CD4-positive, alpha-beta T cell treated with Interferon alpha-2 for 1 hour (primary cell): Measurements from ENCODE around the gene CA11.

ENCODE experiments used
- DNase-seq, 2 donors: peaks; one replicate each; pipeline ENCODE4 v3.0.0-alpha.2; 2020 to 2022

Gene CA11

GRCh38 chr19:48627865-48628314 is 18.1 kb downstream of the CA11 start:
- no peak for DNase-seq

GRCh38 chr19:48627201-48627864 is 18.7 kb downstream of the CA11 start:
- no peak for DNase-seq

GRCh38 chr19:48625891-48626327 is 20.1 kb downstream of the CA11 start:
- no peak for DNase-seq

GRCh38 chr19:48624791-48625723 is 20.9 kb downstream of the CA11 start:
- no peak for DNase-seq

GRCh38 chr19:48624067-48624594 is 21.9 kb downstream of the CA11 start:
- DNase-seq: peak; percentile 97 to 98

- no peak for DNase-seq
These were observed 22.4 kb downstream of the CA11 start for GRCh38 chr19:48623556-48624066.

- no peak for DNase-seq
These were observed 26.0 kb downstream of the CA11 start for GRCh38 chr19:48619692-48620585.

- DNase-seq: peak; percentile 98
These were observed 26.9 kb downstream of the CA11 start, which contains the start of the genes RPL18 and SPHK2 for GRCh38 chr19:48618916-48619691. Gene RPL18, minus strand, starts transcription at chr19:48619178. Its CDS starts 35 bp downstream, at chr19:48619143. Gene SPHK2, plus strand, starts transcription at chr19:48619506. Its CDS starts 1,009 bp downstream, at chr19:48620515.

- DNase-seq: no peak
These were observed 27.6 kb downstream of the CA11 start for GRCh38 chr19:48618278-48618915.

- no peak for DNase-seq
These were observed 28.6 kb downstream of the CA11 start for GRCh38 chr19:48617146-48617937.

- peak in 1 of 2 donors; percentile 35 for DNase-seq
These were observed 29.4 kb downstream of the CA11 start for GRCh38 chr19:48616491-48617056.

GRCh38 chr19:48616041-48616436 is 29.9 kb downstream of the CA11 start:
- peak in 1 of 2 donors; percentile 31 for DNase-seq

- no peak for DNase-seq
These were observed 30.6 kb downstream of the CA11 start for GRCh38 chr19:48615231-48616040.

GRCh38 chr19:48614436-48615230 is 31.4 kb downstream of the CA11 start, which contains the start of gene FAM83E:
Gene FAM83E, minus strand, starts transcription at chr19:48615076. Its CDS starts 1,704 bp downstream, at chr19:48613372.
- no peak for DNase-seq

- no peak for DNase-seq
These were observed 32.0 kb downstream of the CA11 start for GRCh38 chr19:48613852-48614435.

GRCh38 chr19:48613024-48613851 is 32.7 kb downstream of the CA11 start:
- no peak for DNase-seq
